HCT116 (cell line): ENCODE data around the gene PLEKHG3.

ENCODE experiments used
- CBX3 ChIP-seq: IDR thresholded peaks from 2 replicates; pipeline ENCODE4 v1.6.1; 2012; ENCODE audit warnings: low read depth
- EZH2 ChIP-seq: fragments of 200-600 bp; sonication (generic); IDR thresholded peaks from 2 replicates; pipeline ENCODE4 v1.6.1; 2017; ENCODE audit warnings: antibody characterized with exemption, mixed run types
- POLR2A ChIP-seq: IDR thresholded peaks from 2 replicates; pipeline ENCODE4 v1.7.0; 2011; ENCODE audit warnings: borderline replicate concordance; ENCODE audit not compliant: insufficient read depth, insufficient read length; ENCODE audit errors: extremely low read depth
- SIN3A ChIP-seq: IDR thresholded peaks from 2 replicates; pipeline ENCODE4 v1.6.1; 2012; ENCODE audit warnings: low read depth
- SRF ChIP-seq: IDR thresholded peaks from 2 replicates; pipeline ENCODE4 v1.6.1; 2012; ENCODE audit warnings: low read depth
- ZFX ChIP-seq: fragments of 450-650 bp; IDR thresholded peaks from 2 replicates; pipeline ENCODE4 v1.6.1; 2017
- ZNF274 ChIP-seq: fragments of 200-500 bp; sonication (Bioruptor generic); IDR thresholded peaks from 2 replicates; pipeline ENCODE4 v1.6.1; 2014; ENCODE audit warnings: mild to moderate bottlenecking, low read depth, low read length, inconsistent platforms
- TF ChIP-seq, protein P1 (sequence below), 3 experiments: fragments of 200-600 bp in 1 of 3; sonication (generic) in 1 of 3; IDR thresholded peaks in 2 of 3; conservative IDR thresholded peaks in 1 of 3; 2 replicates each; pipeline ENCODE4 v1.5.1; 2012 to 2017; ENCODE audit warnings: low read depth in 2 of 3, low read length in 2 of 3, antibody characterized with exemption in 1 of 3, borderline replicate concordance in 1 of 3, control low read depth in 1 of 3, mild to moderate bottlenecking in 1 of 3, mixed read lengths in 1 of 3, mixed run types in 1 of 3, moderate library complexity in 1 of 3; ENCODE audit not compliant: insufficient read depth in 1 of 3
- TF ChIP-seq, protein P2 (sequence below): IDR thresholded peaks from 2 replicates; pipeline ENCODE4 v1.6.1; 2012

DNA sequence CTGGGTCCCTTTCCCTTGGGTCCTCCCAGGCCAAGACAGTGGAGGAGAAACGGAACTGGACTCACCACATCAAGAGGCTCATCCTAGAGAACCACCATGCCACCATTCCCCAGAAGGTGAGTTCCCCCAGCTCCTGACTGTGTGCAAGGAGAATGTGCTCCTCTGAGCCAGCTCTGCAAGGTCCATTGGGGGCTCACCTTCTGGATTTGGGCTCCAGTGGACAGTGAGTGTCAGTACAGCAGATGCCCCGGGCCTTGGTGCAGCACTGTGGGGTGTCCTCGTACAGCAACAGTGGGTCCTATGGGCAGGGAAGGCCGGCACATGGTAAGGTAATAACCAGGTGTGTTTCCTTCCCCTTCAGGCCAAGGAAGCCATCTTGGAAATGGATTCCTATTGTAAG, 27.8 kb downstream of the PLEKHG3 start:
- TF ChIP-seq EZH2 (no peak), SRF (no peak), ZFX (no peak), CBX3 (no peak), POLR2A (no peak), ZNF274 (no peak), SIN3A (no peak)
- TF ChIP-seq, protein P1, sequence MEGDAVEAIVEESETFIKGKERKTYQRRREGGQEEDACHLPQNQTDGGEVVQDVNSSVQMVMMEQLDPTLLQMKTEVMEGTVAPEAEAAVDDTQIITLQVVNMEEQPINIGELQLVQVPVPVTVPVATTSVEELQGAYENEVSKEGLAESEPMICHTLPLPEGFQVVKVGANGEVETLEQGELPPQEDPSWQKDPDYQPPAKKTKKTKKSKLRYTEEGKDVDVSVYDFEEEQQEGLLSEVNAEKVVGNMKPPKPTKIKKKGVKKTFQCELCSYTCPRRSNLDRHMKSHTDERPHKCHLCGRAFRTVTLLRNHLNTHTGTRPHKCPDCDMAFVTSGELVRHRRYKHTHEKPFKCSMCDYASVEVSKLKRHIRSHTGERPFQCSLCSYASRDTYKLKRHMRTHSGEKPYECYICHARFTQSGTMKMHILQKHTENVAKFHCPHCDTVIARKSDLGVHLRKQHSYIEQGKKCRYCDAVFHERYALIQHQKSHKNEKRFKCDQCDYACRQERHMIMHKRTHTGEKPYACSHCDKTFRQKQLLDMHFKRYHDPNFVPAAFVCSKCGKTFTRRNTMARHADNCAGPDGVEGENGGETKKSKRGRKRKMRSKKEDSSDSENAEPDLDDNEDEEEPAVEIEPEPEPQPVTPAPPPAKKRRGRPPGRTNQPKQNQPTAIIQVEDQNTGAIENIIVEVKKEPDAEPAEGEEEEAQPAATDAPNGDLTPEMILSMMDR (IDR thresholded peaks at IDR 0.05 in 2 of 3, conservative IDR thresholded peaks at IDR 0.05 in 1 of 3; ENCODE audit: borderline replicate concordance in 1 of 3, insufficient read depth in 1 of 3, low read depth in 2 of 3, low read length in 2 of 3) = no peak
- TF ChIP-seq, protein P2, sequence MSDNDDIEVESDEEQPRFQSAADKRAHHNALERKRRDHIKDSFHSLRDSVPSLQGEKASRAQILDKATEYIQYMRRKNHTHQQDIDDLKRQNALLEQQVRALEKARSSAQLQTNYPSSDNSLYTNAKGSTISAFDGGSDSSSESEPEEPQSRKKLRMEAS = no peak
